Keratinocyte (primary cell): ENCODE results near the gene MPV17L.

Source experiments
- EZH2 ChIP-seq: IDR thresholded peaks from one replicate; pipeline ENCODE4 v1.6.1; 2012; ENCODE audit warnings: inconsistent platforms, mild to moderate bottlenecking, low read length, moderate library complexity
- TF ChIP-seq, protein P1 (sequence below), 3 experiments: IDR thresholded peaks in 1 of 3; conservative IDR thresholded peaks in 1 of 3; optimal IDR thresholded peaks in 1 of 3; 2 replicates in 2 of 3; 3 replicates in 1 of 3; pipeline versions ENCODE3 to v1.5.1; 2011; ENCODE audit warnings: low read length in 3 of 3, mild to moderate bottlenecking in 3 of 3, moderate library complexity in 2 of 3, control low read depth in 1 of 3, inconsistent platforms in 1 of 3; ENCODE audit not compliant: insufficient read depth in 2 of 3; ENCODE audit errors: extremely low read depth in 1 of 3

DNA sequence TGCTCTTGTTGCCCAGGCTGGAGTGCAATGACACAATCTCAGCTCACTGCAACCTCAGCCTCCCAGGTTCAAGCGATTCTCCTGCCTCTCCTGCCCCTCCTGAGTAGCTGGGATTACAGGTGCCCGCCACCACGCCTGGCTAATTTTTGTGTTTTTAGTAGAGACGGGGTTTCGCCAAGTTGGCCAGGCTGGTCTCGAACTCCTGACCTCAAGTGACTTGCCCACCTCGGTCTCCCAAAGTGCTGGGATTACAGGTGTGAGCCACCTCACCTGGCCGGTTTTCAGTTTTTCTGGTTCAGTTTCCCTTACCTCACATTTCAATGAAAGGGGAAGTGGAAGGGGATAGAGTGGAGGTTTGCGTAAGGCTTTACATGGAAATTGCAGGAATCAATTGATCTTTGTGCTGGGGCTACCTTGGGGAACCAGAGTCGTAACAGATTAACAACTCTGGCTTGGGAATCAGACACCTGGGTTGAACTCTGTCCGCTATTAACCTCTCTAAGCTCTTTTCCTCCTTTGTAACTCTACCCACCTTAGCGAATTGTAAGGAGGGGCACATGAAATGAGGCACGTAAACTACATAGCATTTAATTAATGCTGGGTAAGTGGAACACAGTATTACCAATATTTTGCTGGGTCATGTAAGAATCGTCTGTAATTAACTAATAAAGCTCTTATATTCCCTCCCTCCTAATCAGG lies 3.2 kb downstream of the MPV17L start:
- TF ChIP-seq, protein P1, sequence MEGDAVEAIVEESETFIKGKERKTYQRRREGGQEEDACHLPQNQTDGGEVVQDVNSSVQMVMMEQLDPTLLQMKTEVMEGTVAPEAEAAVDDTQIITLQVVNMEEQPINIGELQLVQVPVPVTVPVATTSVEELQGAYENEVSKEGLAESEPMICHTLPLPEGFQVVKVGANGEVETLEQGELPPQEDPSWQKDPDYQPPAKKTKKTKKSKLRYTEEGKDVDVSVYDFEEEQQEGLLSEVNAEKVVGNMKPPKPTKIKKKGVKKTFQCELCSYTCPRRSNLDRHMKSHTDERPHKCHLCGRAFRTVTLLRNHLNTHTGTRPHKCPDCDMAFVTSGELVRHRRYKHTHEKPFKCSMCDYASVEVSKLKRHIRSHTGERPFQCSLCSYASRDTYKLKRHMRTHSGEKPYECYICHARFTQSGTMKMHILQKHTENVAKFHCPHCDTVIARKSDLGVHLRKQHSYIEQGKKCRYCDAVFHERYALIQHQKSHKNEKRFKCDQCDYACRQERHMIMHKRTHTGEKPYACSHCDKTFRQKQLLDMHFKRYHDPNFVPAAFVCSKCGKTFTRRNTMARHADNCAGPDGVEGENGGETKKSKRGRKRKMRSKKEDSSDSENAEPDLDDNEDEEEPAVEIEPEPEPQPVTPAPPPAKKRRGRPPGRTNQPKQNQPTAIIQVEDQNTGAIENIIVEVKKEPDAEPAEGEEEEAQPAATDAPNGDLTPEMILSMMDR (optimal IDR thresholded peaks at IDR 0.05 in 1 of 3, IDR thresholded peaks at IDR 0.05 in 1 of 3, conservative IDR thresholded peaks at IDR 0.05 in 1 of 3; ENCODE audit: extremely low read depth in 1 of 3, insufficient read depth in 2 of 3, low read length in 3 of 3): no peak
- no peak for TF ChIP-seq EZH2
